ENCODE data around the gene MLH3. TPM values are rescaled to one million over a fixed set of nuclear protein-coding genes. Genes with fewer than 3 reads are reported as not detected.
A peak's percentile ranks its signal among the peaks of the same experiment; 100 is the strongest.

Gene MLH3
- total RNA-seq, 2 donors from 2014 or later: 23.3 to 29.6 TPM

DNA sequence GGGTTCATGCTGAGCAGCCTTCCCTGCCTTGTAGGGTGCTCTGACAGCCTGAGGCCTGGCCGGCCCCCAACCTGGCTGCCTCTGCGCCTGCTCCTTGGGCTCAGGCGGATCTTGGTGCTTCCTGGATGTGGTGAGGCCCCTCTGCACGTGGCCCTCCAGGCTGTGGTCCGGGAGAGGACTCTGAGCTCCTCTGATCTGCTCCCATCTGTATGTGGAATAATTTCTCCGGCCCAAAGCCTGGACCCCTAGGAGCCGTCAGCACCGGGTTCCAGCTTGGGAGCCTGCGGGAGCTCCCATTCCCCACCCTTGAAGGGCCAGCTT is 69.8 kb downstream of the MLH3 start:
- DNase-seq (ENCODE audit: low spot score): no peak
- H3K36me3 ChIP-seq: no peaks in the 10 kb centered on the region
- TF ChIP-seq POLR2AphosphoS5 (IDR thresholded peaks at IDR 0.05) (no peak), POLR2A (IDR thresholded peaks at IDR 0.05) (no peak)
- TF ChIP-seq, protein P1, sequence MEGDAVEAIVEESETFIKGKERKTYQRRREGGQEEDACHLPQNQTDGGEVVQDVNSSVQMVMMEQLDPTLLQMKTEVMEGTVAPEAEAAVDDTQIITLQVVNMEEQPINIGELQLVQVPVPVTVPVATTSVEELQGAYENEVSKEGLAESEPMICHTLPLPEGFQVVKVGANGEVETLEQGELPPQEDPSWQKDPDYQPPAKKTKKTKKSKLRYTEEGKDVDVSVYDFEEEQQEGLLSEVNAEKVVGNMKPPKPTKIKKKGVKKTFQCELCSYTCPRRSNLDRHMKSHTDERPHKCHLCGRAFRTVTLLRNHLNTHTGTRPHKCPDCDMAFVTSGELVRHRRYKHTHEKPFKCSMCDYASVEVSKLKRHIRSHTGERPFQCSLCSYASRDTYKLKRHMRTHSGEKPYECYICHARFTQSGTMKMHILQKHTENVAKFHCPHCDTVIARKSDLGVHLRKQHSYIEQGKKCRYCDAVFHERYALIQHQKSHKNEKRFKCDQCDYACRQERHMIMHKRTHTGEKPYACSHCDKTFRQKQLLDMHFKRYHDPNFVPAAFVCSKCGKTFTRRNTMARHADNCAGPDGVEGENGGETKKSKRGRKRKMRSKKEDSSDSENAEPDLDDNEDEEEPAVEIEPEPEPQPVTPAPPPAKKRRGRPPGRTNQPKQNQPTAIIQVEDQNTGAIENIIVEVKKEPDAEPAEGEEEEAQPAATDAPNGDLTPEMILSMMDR (IDR thresholded peaks at IDR 0.05): no peak
- H3K27ac ChIP-seq: no peak overlapping the region
- 87% methylated on average over 9 of the region's 9 CpGs for WGBS
- no peaks in the 10 kb centered on the region for H3K4me1 ChIP-seq (replicated peaks)
- H3K4me3 ChIP-seq: no peak overlapping the region
- intact Hi-C loops (cut with DNase I): no loop called here
- no peaks in the 10 kb centered on the region for H3K27me3 ChIP-seq (replicated peaks; ENCODE audit: insufficient read depth)
- H3K9me3 ChIP-seq: no peaks in the 10 kb centered on the region

GRCh38 chr14:74980731-74981461 is 70.4 kb downstream of the MLH3 start:
- H3K27me3 ChIP-seq (replicated peaks; ENCODE audit: insufficient read depth): no peaks in the 10 kb centered on the region
- intact Hi-C loops (cut with DNase I): no loop called here
- TF ChIP-seq, protein P1 (IDR thresholded peaks at IDR 0.05): no peak
- TF ChIP-seq POLR2AphosphoS5 (IDR thresholded peaks at IDR 0.05): no peak
- no peak for TF ChIP-seq POLR2A (IDR thresholded peaks at IDR 0.05)
- no peak overlapping the region for H3K27ac ChIP-seq
- H3K9me3 ChIP-seq: no peaks in the 10 kb centered on the region
- no peak overlapping the region for H3K4me3 ChIP-seq
- H3K36me3 ChIP-seq: no peaks in the 10 kb centered on the region
- H3K4me1 ChIP-seq (replicated peaks): no peaks in the 10 kb centered on the region
- no peak for DNase-seq (ENCODE audit: low spot score)
- 42% methylated on average over 33 of the region's 35 CpGs for WGBS

GRCh38 chr14:74980398-74980730 is 70.9 kb downstream of the MLH3 start:
- H3K4me1 ChIP-seq (replicated peaks): no peaks in the 10 kb centered on the region
- DNase-seq (ENCODE audit: low spot score): no peak
- H3K36me3 ChIP-seq: no peaks in the 10 kb centered on the region
- H3K9me3 ChIP-seq: no peaks in the 10 kb centered on the region
- WGBS: 100% methylated on average over 3 of the region's 4 CpGs
- H3K4me3 ChIP-seq: no peak overlapping the region
- intact Hi-C loops (cut with DNase I): no loop called here
- TF ChIP-seq POLR2A (IDR thresholded peaks at IDR 0.05) (no peak), POLR2AphosphoS5 (IDR thresholded peaks at IDR 0.05) (no peak)
- TF ChIP-seq, protein P1 (IDR thresholded peaks at IDR 0.05): no peak
- no peaks in the 10 kb centered on the region for H3K27me3 ChIP-seq (replicated peaks; ENCODE audit: insufficient read depth)
- no peak overlapping the region for H3K27ac ChIP-seq

- Histone ChIP-seq H3K4me3 (no peak overlapping the region), H3K36me3 (no peaks in the 10 kb centered on the region), H3K4me1 (replicated peaks) (no peaks in the 10 kb centered on the region), H3K27ac (peak overlapping the region in 1 of 2 donors; percentile 13), H3K27me3 (replicated peaks; ENCODE audit: insufficient read depth) (no peaks in the 10 kb centered on the region), H3K9me3 (no peaks in the 10 kb centered on the region)
- peak; percentile 51 for DNase-seq (ENCODE audit: low spot score)
- intact Hi-C loops (cut with DNase I): no loop called here
- TF ChIP-seq, protein P1 (IDR thresholded peaks at IDR 0.05): peak in 1 of 4 experiments; percentile 32
- no peak for TF ChIP-seq POLR2AphosphoS5 (IDR thresholded peaks at IDR 0.05)
- WGBS: 49% methylated on average over 23 of the region's 23 CpGs
These were observed 71.5 kb downstream of the MLH3 start for GRCh38 chr14:74979442-74980397.

All from prostate gland (tissue), 2 donors.